Measurements from ENCODE around the gene PDE4D.

GRCh38 chr5:59782856-59783255 lies 110.7 kb downstream of the PDE4D start:
- TF ChIP-seq CTCF (conservative IDR thresholded peaks at IDR 0.05; ENCODE audit: low read depth, low read length) (no peak), EZH2 (IDR thresholded peaks at IDR 0.05; ENCODE audit: low read length, unreplicated experiment) (no peak), EZH2phosphoT487 (IDR thresholded peaks at IDR 0.05; ENCODE audit: borderline replicate concordance, low read length) (no peak)
